IPS-18c (cell line): ENCODE results near the gene SYT13.
A peak's percentile ranks its signal among the peaks of the same experiment; 100 is the strongest.

ENCODE experiments used
- H3K4me3 ChIP-seq: 2 replicates; pipeline ENCODE4 v1.7.0; 2013; ENCODE audit warnings: low read depth, mild to moderate bottlenecking, low read length, moderate library complexity; ENCODE audit not compliant: insufficient read depth
- H3K9me3 ChIP-seq: one replicate; pipeline ENCODE4 v1.6.1; 2013; ENCODE audit warnings: mild to moderate bottlenecking, low read length, moderate library complexity; ENCODE audit not compliant: control insufficient read depth, insufficient read depth

Gene SYT13

DNA sequence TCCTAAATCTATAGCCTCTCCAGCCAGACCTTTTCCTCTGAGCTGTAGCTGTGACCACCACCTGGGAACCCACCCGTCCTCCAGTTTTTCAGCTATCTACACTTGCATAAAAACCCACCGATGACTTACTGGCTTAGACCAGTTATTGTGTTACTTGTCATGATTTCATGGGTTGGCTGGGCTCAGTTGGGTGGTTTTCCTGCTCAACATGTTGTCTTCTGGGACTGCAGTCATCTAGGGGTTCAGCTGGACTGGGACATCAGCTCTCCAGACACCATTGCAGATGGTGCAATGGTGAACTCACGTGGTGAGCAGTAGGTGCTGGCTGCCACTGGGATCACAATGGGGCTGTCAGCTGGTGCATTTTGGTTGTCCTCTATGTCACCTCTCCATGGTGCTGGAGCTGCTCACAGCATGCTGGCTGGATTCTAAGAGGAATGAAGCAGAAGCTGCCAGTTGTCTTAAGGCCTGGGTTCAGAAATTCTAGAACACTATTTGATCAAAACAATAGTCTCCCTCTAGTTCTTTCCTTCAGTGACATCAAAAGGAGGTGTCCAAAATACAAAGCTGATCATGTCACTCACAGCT lies 1.3 kb upstream of the SYT13 start:
- H3K9me3 ChIP-seq, result no peaks in the 10 kb centered on the region
- no peak overlapping the region for H3K4me3 ChIP-seq

- H3K4me3 ChIP-seq, result peak overlapping the region; percentile 74
These were observed 802 bp downstream of the SYT13 start for GRCh38 chr11:45285250-45285828.

DNA sequence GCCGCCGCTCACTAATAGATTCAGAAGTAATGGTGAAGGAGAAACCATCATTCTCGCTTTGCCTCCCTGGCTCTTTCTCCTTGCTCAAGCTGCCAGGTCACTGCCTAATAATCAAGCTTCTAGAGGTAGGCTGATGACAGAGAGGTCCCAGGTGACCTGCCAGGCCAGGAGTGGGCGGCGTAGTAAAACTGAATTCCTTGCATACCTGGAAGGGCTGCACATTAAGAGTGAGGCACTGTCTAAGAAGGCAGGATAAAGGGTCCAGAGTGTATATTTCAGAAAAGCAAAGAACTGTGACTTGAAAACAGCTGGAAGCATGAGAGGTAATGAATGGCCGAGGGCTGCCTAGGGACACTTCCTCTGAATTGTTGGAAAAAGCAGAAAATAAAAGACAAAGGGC lies 4.1 kb downstream of the SYT13 start:
- no peaks in the 10 kb centered on the region for H3K9me3 ChIP-seq
- no peak overlapping the region for H3K4me3 ChIP-seq

More at GRCh38 chr11:45285250-45285828, 802 bp downstream of the SYT13 start:
- H3K9me3 ChIP-seq, result no peaks in the 10 kb centered on the region

GRCh38 chr11:45280449-45280848 lies 5.7 kb downstream of the SYT13 start:
- Histone ChIP-seq H3K4me3 (no peak overlapping the region), H3K9me3 (no peaks in the 10 kb centered on the region)

DNA sequence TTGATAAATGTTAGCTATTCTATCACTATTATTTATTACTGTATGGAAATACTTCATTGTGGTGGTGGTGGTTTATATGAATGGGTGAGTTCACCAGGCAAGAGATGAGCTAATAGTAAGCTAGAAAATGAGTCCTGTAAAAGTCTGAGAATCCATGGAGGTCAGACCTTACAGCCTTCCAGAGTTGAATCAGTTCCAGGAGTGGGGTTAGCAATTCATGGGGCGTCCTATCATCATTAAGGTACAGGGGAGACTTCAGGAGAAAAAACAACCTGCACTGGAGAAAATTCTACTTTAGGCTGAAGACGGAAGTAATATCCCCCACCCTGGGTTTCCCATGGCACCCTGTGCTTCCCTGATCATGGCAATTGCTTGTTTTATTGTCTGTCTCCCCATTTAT lies 6.5 kb downstream of the SYT13 start:
- no peaks in the 10 kb centered on the region for H3K9me3 ChIP-seq
- no peak overlapping the region for H3K4me3 ChIP-seq

GRCh38 chr11:45278714-45279113 lies 7.4 kb downstream of the SYT13 start:
- H3K9me3 ChIP-seq, result no peaks in the 10 kb centered on the region
- H3K4me3 ChIP-seq, result no peak overlapping the region

- no peaks in the 10 kb centered on the region for H3K9me3 ChIP-seq
These were observed 10.3 kb downstream of the SYT13 start for GRCh38 chr11:45275828-45276227.

GRCh38 chr11:45274206-45274605 lies 11.9 kb downstream of the SYT13 start:
- Histone ChIP-seq H3K9me3 (no peaks in the 10 kb centered on the region), H3K4me3 (no peak overlapping the region)

More at GRCh38 chr11:45275828-45276227, 10.3 kb downstream of the SYT13 start:
- H3K4me3 ChIP-seq, result no peak overlapping the region

DNA sequence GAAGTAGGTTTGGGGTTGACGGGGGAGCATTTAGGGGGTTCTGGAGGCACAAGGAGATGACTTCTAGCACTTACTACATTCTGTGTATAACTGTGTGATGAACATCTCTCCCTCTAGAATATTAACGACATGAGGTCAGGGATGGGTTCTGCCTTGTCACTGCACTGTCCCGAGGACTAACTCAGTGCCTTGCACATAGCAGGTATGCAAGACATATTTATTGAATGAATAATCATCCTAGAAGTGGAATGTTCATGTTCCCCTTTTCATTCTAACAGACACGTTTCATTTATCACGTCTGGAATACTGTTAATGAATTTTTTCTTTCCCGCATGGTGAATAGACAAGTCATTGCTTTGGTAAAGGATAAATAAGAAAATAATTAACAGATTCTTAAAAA lies 12.6 kb downstream of the SYT13 start:
- Histone ChIP-seq H3K9me3 (no peaks in the 10 kb centered on the region), H3K4me3 (no peak overlapping the region)

DNA sequence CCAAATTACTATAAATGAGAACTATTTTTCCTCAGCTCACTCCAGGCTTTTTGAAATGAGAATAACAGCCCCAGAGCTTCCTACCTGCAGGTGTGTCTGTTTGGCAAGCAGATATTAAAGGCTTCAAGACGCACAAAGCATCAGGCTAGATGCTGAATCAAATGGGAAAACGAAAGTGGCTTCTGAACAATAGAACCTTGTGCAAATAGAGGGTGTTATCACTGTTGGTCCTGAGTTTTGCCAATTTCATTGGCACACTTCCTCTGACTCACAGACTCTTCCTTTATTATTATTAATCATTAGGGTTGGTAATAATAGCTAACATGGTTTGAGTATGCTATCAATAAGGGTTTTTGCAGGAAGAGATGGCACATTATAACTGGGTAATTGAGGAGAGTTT lies 13.4 kb downstream of the SYT13 start:
- no peaks in the 10 kb centered on the region for H3K9me3 ChIP-seq
- no peak overlapping the region for H3K4me3 ChIP-seq

- Histone ChIP-seq H3K4me3 (no peak overlapping the region), H3K9me3 (no peaks in the 10 kb centered on the region)
These were observed 15.0 kb downstream of the SYT13 start for GRCh38 chr11:45270946-45271716.

- no peak overlapping the region for H3K4me3 ChIP-seq
These were observed 16.5 kb downstream of the SYT13 start for GRCh38 chr11:45269678-45270077.

GRCh38 chr11:45267652-45268299 lies 18.4 kb downstream of the SYT13 start:
- H3K9me3 ChIP-seq, result no peaks in the 10 kb centered on the region
- no peak overlapping the region for H3K4me3 ChIP-seq

More at GRCh38 chr11:45269678-45270077, 16.5 kb downstream of the SYT13 start:
- H3K9me3 ChIP-seq, result no peaks in the 10 kb centered on the region

- Histone ChIP-seq H3K4me3 (no peak overlapping the region), H3K9me3 (no peaks in the 10 kb centered on the region)
These were observed 19.1 kb downstream of the SYT13 start for GRCh38 chr11:45267052-45267451.

- no peaks in the 10 kb centered on the region for H3K9me3 ChIP-seq
These were observed 19.5 kb downstream of the SYT13 start for GRCh38 chr11:45266676-45267020.

GRCh38 chr11:45265969-45266675 lies 20.0 kb downstream of the SYT13 start:
- Histone ChIP-seq H3K9me3 (no peaks in the 10 kb centered on the region), H3K4me3 (no peak overlapping the region)

More at GRCh38 chr11:45266676-45267020, 19.5 kb downstream of the SYT13 start:
- H3K4me3 ChIP-seq, result no peak overlapping the region

DNA sequence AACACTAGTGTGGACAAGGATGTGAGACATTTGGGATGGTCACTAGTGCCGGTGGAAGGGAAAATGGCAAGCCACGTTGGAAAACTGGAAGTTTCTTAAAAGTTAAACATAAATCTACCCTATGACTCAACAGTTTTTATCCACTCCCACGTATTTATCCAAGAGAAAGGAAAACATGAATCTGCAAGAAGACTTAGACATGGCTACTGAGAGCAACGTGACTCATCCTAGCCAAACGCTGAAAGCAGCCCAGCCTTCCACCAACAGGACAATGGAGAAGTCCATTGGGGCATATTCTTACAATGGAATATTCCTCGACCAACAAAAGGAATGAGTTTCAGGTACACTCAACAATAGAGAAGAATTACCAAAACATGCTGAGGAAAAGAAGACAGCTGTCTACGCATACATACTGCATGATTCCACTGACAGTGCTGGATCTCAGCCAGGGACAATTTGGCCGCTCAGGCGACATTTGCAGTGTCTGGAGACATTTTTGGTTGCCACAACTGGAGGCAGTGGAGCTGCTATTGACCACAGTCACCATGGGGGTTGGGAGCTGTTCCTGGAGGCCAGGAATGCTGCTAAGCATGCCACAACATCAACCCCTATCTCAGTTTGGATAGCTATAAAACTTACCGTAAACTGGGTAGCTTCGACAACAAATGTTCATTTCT lies 21.2 kb downstream of the SYT13 start:
- no peak overlapping the region for H3K4me3 ChIP-seq
- H3K9me3 ChIP-seq, result no peaks in the 10 kb centered on the region
